ENCODE results near the gene PPP2R3A.

The PPP2R3A gene

DNA sequence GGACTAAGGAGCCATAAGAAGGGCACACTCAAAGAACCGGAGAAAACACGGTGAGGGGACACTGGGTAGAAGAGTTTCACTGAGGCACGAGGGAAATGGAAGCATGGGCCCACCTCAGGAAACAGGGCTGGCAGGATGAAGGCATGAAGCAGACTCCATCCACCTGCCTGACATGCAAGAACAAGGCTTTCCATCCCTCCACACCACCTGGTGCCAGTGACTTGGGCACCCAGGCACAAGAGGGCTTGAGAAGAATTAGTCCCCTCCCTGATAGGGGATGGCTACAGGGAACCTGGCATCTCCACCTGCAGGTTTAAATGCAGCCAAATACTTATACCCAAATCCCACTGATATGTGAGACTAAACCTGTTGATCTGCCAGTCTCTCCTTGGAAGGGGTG lies 38.9 kb upstream of the PPP2R3A start:
- Histone ChIP-seq H3K14ac (ENCODE audit: low read length in 2 of 2) (no peak overlapping the region), H2BK15ac (ENCODE audit: low read depth, poor library complexity, severe bottlenecking) (no peak overlapping the region), H4K91ac (ENCODE audit: low read length) (no peak overlapping the region), H3K9me3 (ENCODE audit: control insufficient read depth, low read length) (no peaks in the 10 kb centered on the region), H3K18ac (ENCODE audit: low read depth in 1 of 2, low read length in 2 of 2) (no peak overlapping the region), H3K27ac (ENCODE audit: low read length, poor library complexity, severe bottlenecking) (no peak overlapping the region), H2AFZ (ENCODE audit: low read depth, low read length) (no peak overlapping the region), H4K8ac (ENCODE audit: low read length) (no peak overlapping the region), H3K4me1 (ENCODE audit: control insufficient read depth, insufficient read depth, low read depth, low read length) (peaks cover 3% of the 10 kb centered on the region), H3K4me3 (ENCODE audit: insufficient read depth in 1 of 2, low read depth in 1 of 2, low read length in 2 of 2) (no peak overlapping the region), H3K23ac (ENCODE audit: low read length in 2 of 2) (no peak overlapping the region), H3K27me3 (ENCODE audit: control insufficient read depth in 1 of 2, insufficient read depth in 1 of 2, low read length in 2 of 2) (no peaks in the 10 kb centered on the region), H2BK5ac (ENCODE audit: low read depth, low read length, poor library complexity, severe bottlenecking) (no peak overlapping the region), H2BK120ac (ENCODE audit: low read depth, low read length) (no peak overlapping the region), H3K36me3 (ENCODE audit: control insufficient read depth in 1 of 2, insufficient read depth in 2 of 2, low read depth in 1 of 2, low read length in 2 of 2) (no peaks in the 10 kb centered on the region), H3K4ac (ENCODE audit: low read depth in 1 of 2, low read length in 2 of 2) (no peak overlapping the region), H3K79me1 (replicated peaks; ENCODE audit: low read length, poor library complexity, severe bottlenecking) (no peaks in the 10 kb centered on the region), H3K4me2 (ENCODE audit: low read length, poor library complexity, severe bottlenecking) (no peak overlapping the region), H2AK5ac (ENCODE audit: low read length, severe bottlenecking) (peak overlapping the region; percentile 61), H3K9ac (ENCODE audit: low read length) (no peak overlapping the region), H2BK12ac (ENCODE audit: low read length in 2 of 2) (no peak overlapping the region)
- WGBS, result 90% methylated on average over 3 of the region's 3 CpGs
- DNase-seq, result no peak

DNA sequence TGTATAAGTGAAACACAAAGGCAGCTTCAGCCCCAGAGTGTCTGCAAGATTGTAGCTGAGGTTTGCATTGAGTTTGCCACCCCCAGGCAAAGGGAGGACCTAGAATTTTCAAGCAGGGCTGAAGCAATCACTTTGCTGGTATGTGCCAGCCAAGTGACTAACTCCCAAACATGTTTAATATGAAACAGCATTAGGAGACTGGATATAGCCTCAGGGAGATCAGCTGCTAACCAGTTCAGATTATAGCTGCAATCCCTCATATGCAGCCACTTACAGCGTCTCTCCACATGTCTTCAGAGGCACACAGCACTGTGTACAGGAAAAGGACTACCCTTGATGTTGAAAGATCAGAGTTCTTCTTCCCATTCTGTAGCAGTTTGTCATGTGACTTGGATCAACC lies 38.4 kb upstream of the PPP2R3A start:
- Histone ChIP-seq H3K79me1 (replicated peaks; ENCODE audit: low read length, poor library complexity, severe bottlenecking) (no peaks in the 10 kb centered on the region), H3K9me3 (ENCODE audit: control insufficient read depth, low read length) (no peaks in the 10 kb centered on the region), H3K23ac (ENCODE audit: low read length in 2 of 2) (no peak overlapping the region), H3K14ac (ENCODE audit: low read length in 2 of 2) (no peak overlapping the region), H3K18ac (ENCODE audit: low read depth in 1 of 2, low read length in 2 of 2) (no peak overlapping the region), H3K4me2 (ENCODE audit: low read length, poor library complexity, severe bottlenecking) (no peak overlapping the region), H2AFZ (ENCODE audit: low read depth, low read length) (no peak overlapping the region), H2BK5ac (ENCODE audit: low read depth, low read length, poor library complexity, severe bottlenecking) (no peak overlapping the region), H2BK12ac (ENCODE audit: low read length in 2 of 2) (no peak overlapping the region), H3K9ac (ENCODE audit: low read length) (no peak overlapping the region), H4K8ac (ENCODE audit: low read length) (no peak overlapping the region), H3K27me3 (ENCODE audit: control insufficient read depth in 1 of 2, insufficient read depth in 1 of 2, low read length in 2 of 2) (no peaks in the 10 kb centered on the region), H3K4me1 (ENCODE audit: control insufficient read depth, insufficient read depth, low read depth, low read length) (peaks cover 1% of the 10 kb centered on the region), H4K91ac (ENCODE audit: low read length) (no peak overlapping the region), H2BK120ac (ENCODE audit: low read depth, low read length) (no peak overlapping the region), H2AK5ac (ENCODE audit: low read length, severe bottlenecking) (no peak overlapping the region), H3K36me3 (ENCODE audit: control insufficient read depth in 1 of 2, insufficient read depth in 2 of 2, low read depth in 1 of 2, low read length in 2 of 2) (no peaks in the 10 kb centered on the region), H3K4me3 (ENCODE audit: insufficient read depth in 1 of 2, low read depth in 1 of 2, low read length in 2 of 2) (no peak overlapping the region), H2BK15ac (ENCODE audit: low read depth, poor library complexity, severe bottlenecking) (no peak overlapping the region), H3K27ac (ENCODE audit: low read length, poor library complexity, severe bottlenecking) (no peak overlapping the region), H3K4ac (ENCODE audit: low read depth in 1 of 2, low read length in 2 of 2) (no peak overlapping the region)
- WGBS, result 83% methylated on average over 1 of the region's 1 CpG
- no peak for DNase-seq

GRCh38 chr3:135929670-135930069 lies 35.9 kb upstream of the PPP2R3A start:
- Histone ChIP-seq H4K8ac (ENCODE audit: low read length) (no peak overlapping the region), H2BK5ac (ENCODE audit: low read depth, low read length, poor library complexity, severe bottlenecking) (no peak overlapping the region), H3K18ac (ENCODE audit: low read depth in 1 of 2, low read length in 2 of 2) (no peak overlapping the region), H3K36me3 (ENCODE audit: control insufficient read depth in 1 of 2, insufficient read depth in 2 of 2, low read depth in 1 of 2, low read length in 2 of 2) (no peaks in the 10 kb centered on the region), H3K14ac (ENCODE audit: low read length in 2 of 2) (no peak overlapping the region), H3K4me1 (ENCODE audit: control insufficient read depth, insufficient read depth, low read depth, low read length) (no peaks in the 10 kb centered on the region), H2BK15ac (ENCODE audit: low read depth, poor library complexity, severe bottlenecking) (no peak overlapping the region), H3K4me3 (ENCODE audit: insufficient read depth in 1 of 2, low read depth in 1 of 2, low read length in 2 of 2) (no peak overlapping the region), H3K27ac (ENCODE audit: low read length, poor library complexity, severe bottlenecking) (no peak overlapping the region), H3K27me3 (ENCODE audit: control insufficient read depth in 1 of 2, insufficient read depth in 1 of 2, low read length in 2 of 2) (no peaks in the 10 kb centered on the region), H3K79me1 (replicated peaks; ENCODE audit: low read length, poor library complexity, severe bottlenecking) (no peaks in the 10 kb centered on the region), H3K23ac (ENCODE audit: low read length in 2 of 2) (no peak overlapping the region), H3K9me3 (ENCODE audit: control insufficient read depth, low read length) (no peaks in the 10 kb centered on the region), H3K4ac (ENCODE audit: low read depth in 1 of 2, low read length in 2 of 2) (no peak overlapping the region), H2AK5ac (ENCODE audit: low read length, severe bottlenecking) (no peak overlapping the region), H3K4me2 (ENCODE audit: low read length, poor library complexity, severe bottlenecking) (no peak overlapping the region), H3K9ac (ENCODE audit: low read length) (peak overlapping the region; percentile 25), H2BK12ac (ENCODE audit: low read length in 2 of 2) (no peak overlapping the region), H2BK120ac (ENCODE audit: low read depth, low read length) (no peak overlapping the region), H4K91ac (ENCODE audit: low read length) (no peak overlapping the region), H2AFZ (ENCODE audit: low read depth, low read length) (no peak overlapping the region)
- WGBS, result no CpG with 5 or more reads among the region's 1 CpG
- peak; percentile 26 for DNase-seq

- H2BK120ac ChIP-seq (ENCODE audit: low read depth, low read length), result no peak overlapping the region
- WGBS, result no CpG with 5 or more reads among the region's 1 CpG
- no peaks in the 10 kb centered on the region for H3K4me1 ChIP-seq (ENCODE audit: control insufficient read depth, insufficient read depth, low read depth, low read length)
- H4K8ac ChIP-seq (ENCODE audit: low read length), result no peak overlapping the region
- no peak overlapping the region for H3K23ac ChIP-seq (ENCODE audit: low read length in 2 of 2)
- H2AK5ac ChIP-seq (ENCODE audit: low read length, severe bottlenecking), result no peak overlapping the region
- H3K14ac ChIP-seq (ENCODE audit: low read length in 2 of 2), result no peak overlapping the region
- no peak overlapping the region for H3K27ac ChIP-seq (ENCODE audit: low read length, poor library complexity, severe bottlenecking)
- no peak overlapping the region for H3K4me3 ChIP-seq (ENCODE audit: insufficient read depth in 1 of 2, low read depth in 1 of 2, low read length in 2 of 2)
- no peak overlapping the region for H2AFZ ChIP-seq (ENCODE audit: low read depth, low read length)
- no peak overlapping the region for H3K4ac ChIP-seq (ENCODE audit: low read depth in 1 of 2, low read length in 2 of 2)
- no peak overlapping the region for H2BK12ac ChIP-seq (ENCODE audit: low read length in 2 of 2)
- peak overlapping the region; percentile 25 for H3K9ac ChIP-seq (ENCODE audit: low read length)
- H3K79me1 ChIP-seq (replicated peaks; ENCODE audit: low read length, poor library complexity, severe bottlenecking), result no peaks in the 10 kb centered on the region
- no peak overlapping the region for H3K18ac ChIP-seq (ENCODE audit: low read depth in 1 of 2, low read length in 2 of 2)
- DNase-seq, result no peak
- H3K27me3 ChIP-seq (ENCODE audit: control insufficient read depth in 1 of 2, insufficient read depth in 1 of 2, low read length in 2 of 2), result no peaks in the 10 kb centered on the region
- H2BK15ac ChIP-seq (ENCODE audit: low read depth, poor library complexity, severe bottlenecking), result no peak overlapping the region
- no peaks in the 10 kb centered on the region for H3K36me3 ChIP-seq (ENCODE audit: control insufficient read depth in 1 of 2, insufficient read depth in 2 of 2, low read depth in 1 of 2, low read length in 2 of 2)
- H4K91ac ChIP-seq (ENCODE audit: low read length), result no peak overlapping the region
- H2BK5ac ChIP-seq (ENCODE audit: low read depth, low read length, poor library complexity, severe bottlenecking), result no peak overlapping the region
- no peaks in the 10 kb centered on the region for H3K9me3 ChIP-seq (ENCODE audit: control insufficient read depth, low read length)
- no peak overlapping the region for H3K4me2 ChIP-seq (ENCODE audit: low read length, poor library complexity, severe bottlenecking)
Measured at GRCh38 chr3:135930255-135930654, 35.3 kb upstream of the PPP2R3A start.

All from mesenchymal stem cell (in vitro differentiated cells and primary cell).